GM23338 (cell line): ENCODE results near the gene LRBA. TPM values are rescaled to one million over a fixed set of nuclear protein-coding genes. Genes with fewer than 3 reads are reported as not detected.

ENCODE experiments used
- ATAC-seq: fragments of 200-7000 bp; cut with Tn5 transposase; 3 replicates; pipeline ENCODE4 v1.9.1; 2020
- DNase-seq: peaks from one replicate; pipeline ENCODE4 v3.0.0-alpha.2; 2015; ENCODE audit warnings: low spot score
- H2AFZ ChIP-seq: fragments of 200-600 bp; sonication (generic); 2 replicates; pipeline ENCODE4 v1.8.0; 2016; ENCODE audit warnings: antibody characterized with exemption, mild to moderate bottlenecking, moderate library complexity
- H3F3A ChIP-seq: fragments of 200-600 bp; sonication (generic); replicated peaks from 2 replicates; pipeline ENCODE4 v1.8.0; 2017; ENCODE audit warnings: antibody characterized with exemption, mixed run types, low read depth
- H3K27ac ChIP-seq: fragments of 200-600 bp; sonication (generic); 2 replicates; pipeline ENCODE4 v1.6.1; 2016; ENCODE audit warnings: low read depth
- H3K27me3 ChIP-seq: fragments of 200-600 bp; sonication (generic); 2 replicates; pipeline ENCODE4 v1.8.0; 2016; ENCODE audit warnings: mild to moderate bottlenecking, mixed run types, moderate library complexity; ENCODE audit not compliant: insufficient read depth
- H3K36me3 ChIP-seq: fragments of 200-600 bp; sonication (generic); 2 replicates; pipeline ENCODE4 v1.8.0; 2016; ENCODE audit warnings: mild to moderate bottlenecking; ENCODE audit not compliant: insufficient read depth
- H3K4me1 ChIP-seq: fragments of 200-600 bp; sonication (generic); 2 replicates; pipeline ENCODE4 v1.8.0; 2016; ENCODE audit warnings: mild to moderate bottlenecking, moderate library complexity; ENCODE audit not compliant: insufficient read depth
- H3K4me2 ChIP-seq: fragments of 200-600 bp; sonication (generic); 2 replicates; pipeline ENCODE4 v1.7.1; 2017; ENCODE audit warnings: mixed run types
- H3K4me3 ChIP-seq: fragments of 200-600 bp; sonication (generic); 2 replicates; pipeline ENCODE4 v1.6.1; 2016; ENCODE audit warnings: mixed run types
- H3K79me2 ChIP-seq: fragments of 200-600 bp; sonication (generic); replicated peaks from 2 replicates; pipeline ENCODE4 v1.8.0; 2017; ENCODE audit warnings: mild to moderate bottlenecking; ENCODE audit not compliant: insufficient read depth
- H3K9me2 ChIP-seq: fragments of 200-600 bp; sonication (generic); 2 replicates; pipeline ENCODE4 v1.8.0; 2017; ENCODE audit not compliant: insufficient read depth
- H4K20me1 ChIP-seq: fragments of 200-600 bp; sonication (generic); replicated peaks from 2 replicates; pipeline ENCODE4 v1.8.0; 2017; ENCODE audit warnings: mild to moderate bottlenecking; ENCODE audit not compliant: insufficient read depth
- H3K27ac Mint-ChIP-seq: 2 replicates; pipeline ENCODE4 v1.8.0; 2020; ENCODE audit warnings: inconsistent platforms, mild to moderate bottlenecking, moderate library complexity, mixed read lengths
- H3K27me3 Mint-ChIP-seq: 3 replicates; pipeline ENCODE4 v1.8.0; 2022; ENCODE audit warnings: low read depth, mild to moderate bottlenecking, moderate library complexity, mixed read lengths, inconsistent platforms; ENCODE audit not compliant: insufficient read depth, poor library complexity
- H3K36me3 Mint-ChIP-seq: 3 replicates; pipeline ENCODE4 v1.8.0; 2021; ENCODE audit warnings: low read depth, mild to moderate bottlenecking, inconsistent platforms, moderate library complexity, mixed read lengths
- H3K4me1 Mint-ChIP-seq: 3 replicates; pipeline ENCODE4 v1.8.0; 2020; ENCODE audit warnings: mild to moderate bottlenecking, inconsistent platforms, mixed read lengths
- H3K4me3 Mint-ChIP-seq: 3 replicates; pipeline ENCODE4 v1.8.0; 2021; ENCODE audit warnings: moderate library complexity, mild to moderate bottlenecking, inconsistent platforms, mixed read lengths
- H3K9me3 Mint-ChIP-seq: 3 replicates; pipeline ENCODE4 v1.8.0; 2020; ENCODE audit warnings: moderate library complexity, mild to moderate bottlenecking, inconsistent platforms, mixed read lengths
- CTCF ChIP-seq, 2 experiments: fragments of 200-600 bp in 1 of 2; sonication (generic) in 1 of 2; conservative IDR thresholded peaks; 2 replicates each; pipeline versions ENCODE4 v1.5.1 to v1.6.1; 2016 to 2017; ENCODE audit warnings: antibody characterized with exemption in 2 of 2, low read depth in 2 of 2, mild to moderate bottlenecking in 2 of 2, moderate library complexity in 1 of 2
- EZH2 ChIP-seq: fragments of 200-600 bp; sonication (generic); IDR thresholded peaks from one replicate; pipeline ENCODE4 v1.8.0; 2017; ENCODE audit warnings: antibody characterized with exemption, mild to moderate bottlenecking, low read depth; ENCODE audit not compliant: unreplicated experiment
- EZH2phosphoT487 ChIP-seq: fragments of 200-600 bp; sonication (generic); IDR thresholded peaks from one replicate; pipeline ENCODE4 v1.8.1; 2018; ENCODE audit warnings: antibody characterized with exemption; ENCODE audit not compliant: unreplicated experiment
- JUNB ChIP-seq: IDR thresholded peaks from one replicate; pipeline ENCODE4 v1.6.1; 2016; ENCODE audit warnings: antibody characterized with exemption; ENCODE audit not compliant: unreplicated experiment
- NANOG ChIP-seq: IDR thresholded peaks from 2 replicates; pipeline ENCODE4 v1.6.1; 2016; ENCODE audit warnings: antibody characterized with exemption, borderline replicate concordance
- REST ChIP-seq: IDR thresholded peaks from one replicate; pipeline ENCODE4 v1.6.1; 2018; ENCODE audit warnings: antibody characterized with exemption; ENCODE audit not compliant: unreplicated experiment
- STAT1 ChIP-seq: IDR thresholded peaks from one replicate; pipeline ENCODE4 v1.6.1; 2016; ENCODE audit warnings: antibody characterized with exemption; ENCODE audit not compliant: unreplicated experiment
- polyA plus RNA-seq: library from polyadenylated mRNA; unstranded; fragments of >200 nt; fragmentation: Nextera tagmentation; extraction: Ambion mirVana; gene quantifications from 2 replicates; pipeline ENCODE4 v1.2.1, GENCODE V29; 2016
- total RNA-seq: library from RNA; depleted of rRNA; stranded (reverse); fragments of >200 nt; shearing (Covaris generic); gene quantifications from 2 replicates; pipeline ENCODE4 v1.2.3, GENCODE V29; 2014

The LRBA gene
- total and polyA plus RNA-seq, 2 experiments from 2014 or later = 23.3 to 126 TPM

DNA sequence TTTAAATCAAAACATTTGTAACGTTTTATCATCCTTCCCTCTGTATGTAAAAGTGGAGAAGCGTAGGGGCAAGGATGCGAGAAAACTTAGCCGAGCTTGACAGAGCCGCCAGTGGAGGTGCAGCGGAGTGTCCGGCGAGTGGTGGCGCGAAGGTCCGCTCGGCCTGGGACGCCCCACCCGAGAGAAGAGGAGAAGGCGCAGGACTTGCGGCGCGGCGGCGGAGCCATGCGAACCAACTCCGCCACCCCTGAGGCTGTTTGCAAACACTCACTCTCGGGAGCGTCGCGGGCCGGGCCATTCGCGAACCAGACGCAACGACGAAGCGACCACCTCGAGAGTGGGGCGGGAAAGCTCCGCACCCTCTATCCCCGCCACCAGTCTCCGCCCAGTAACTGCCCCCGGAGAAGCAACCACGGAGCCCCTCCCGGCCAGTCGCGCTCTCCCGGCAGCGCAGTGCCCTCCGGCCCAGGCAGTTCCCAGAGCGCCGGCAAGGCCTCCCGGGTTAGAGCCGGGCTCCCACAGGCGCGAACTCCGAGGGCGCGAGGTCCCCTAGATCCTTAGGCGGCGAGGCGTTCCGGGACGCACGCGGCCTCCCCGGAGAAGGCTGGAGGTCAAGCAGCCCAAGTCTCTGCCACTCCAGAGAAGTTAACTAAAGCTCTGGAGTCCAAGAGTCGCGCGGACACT, 435.4 kb downstream of the LRBA start (continued):
- TF ChIP-seq REST (no peak), JUNB (no peak), CTCF (conservative IDR thresholded peaks at IDR 0.05; ENCODE audit: low read depth in 2 of 2) (no peak), NANOG (no peak), EZH2 (no peak), STAT1 (no peak)

DNA sequence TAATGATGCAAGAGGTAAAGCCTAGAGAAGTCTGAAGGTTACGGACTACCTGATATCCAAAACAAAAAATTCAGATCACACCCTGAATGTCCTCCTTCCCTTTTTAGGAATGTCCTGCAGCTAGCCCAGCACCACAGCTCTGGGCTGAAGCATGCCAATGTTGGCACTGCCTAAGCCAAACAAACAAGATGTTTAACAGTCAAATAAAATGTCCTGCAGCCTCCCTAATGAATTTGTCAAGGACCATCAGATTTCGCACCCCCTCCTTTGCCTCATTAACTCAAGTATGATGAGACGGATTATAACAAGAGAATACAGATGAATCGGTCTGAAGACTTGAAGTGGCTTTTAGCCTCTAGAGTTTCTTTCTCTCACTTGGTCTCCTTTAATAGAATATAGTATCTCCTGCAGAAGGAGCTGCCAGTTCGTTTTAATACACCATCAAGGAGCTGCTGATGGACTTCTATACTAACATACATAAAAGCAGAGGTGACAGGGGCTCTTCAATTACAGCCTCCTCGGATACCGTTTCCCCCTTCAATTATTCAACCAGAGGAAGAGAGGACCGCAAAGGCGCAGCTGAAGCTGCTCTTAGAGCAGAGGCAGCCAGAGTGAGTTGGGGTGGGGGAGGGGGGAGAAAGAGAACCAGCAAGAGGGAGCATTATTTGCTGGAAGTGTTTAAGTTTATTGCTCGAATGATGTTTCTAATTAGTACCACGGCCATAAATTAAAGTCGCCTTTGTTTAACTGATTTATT, 436.2 kb downstream of the LRBA start:
- no peak overlapping the region for H2AFZ ChIP-seq
- peaks cover 50% of the 10 kb centered on the region for H3K27me3 Mint-ChIP-seq
- peaks cover 12% of the 10 kb centered on the region for H4K20me1 ChIP-seq
- ATAC-seq = peak; percentile 33
- H3K4me1 Mint-ChIP-seq = peaks cover 33% of the 10 kb centered on the region
- H3K79me2 ChIP-seq = no peaks in the 10 kb centered on the region
- no peaks in the 10 kb centered on the region for H3K36me3 ChIP-seq
- H3K27ac Mint-ChIP-seq = no peak overlapping the region
- peak overlapping the region; percentile 92 for H3K4me2 ChIP-seq
- DNase-seq = peak; percentile 77
- peak overlapping the region; percentile 67 for H3K4me3 ChIP-seq
- H3K9me2 ChIP-seq = no peaks in the 10 kb centered on the region
- H3K4me1 ChIP-seq = peaks cover 21% of the 10 kb centered on the region
- no peak overlapping the region for H3K27ac ChIP-seq
- no peaks in the 10 kb centered on the region for H3K36me3 Mint-ChIP-seq
- H3F3A ChIP-seq = no peaks in the 10 kb centered on the region
- H3K4me3 Mint-ChIP-seq = peak overlapping the region; percentile 80
- H3K27me3 ChIP-seq = peaks cover 63% of the 10 kb centered on the region
- no peaks in the 10 kb centered on the region for H3K9me3 Mint-ChIP-seq
- no peak for TF ChIP-seq EZH2phosphoT487
- TF ChIP-seq STAT1 = no peak
- no peak for TF ChIP-seq REST
